HCT116 (cell line): ENCODE data around the gene ABTB2. TPM values are rescaled to one million over a fixed set of nuclear protein-coding genes. Genes with fewer than 3 reads are reported as not detected.

Experiments
- ATAC-seq: fragments of 200-7000 bp; cut with Tn5 transposase; 2 replicates; pipeline ENCODE4 v1.9.1; 2020; ENCODE audit warnings: mild to moderate bottlenecking, moderate library complexity
- BruUV-seq: library from RNA; stranded (reverse); fragments of 400-500 nt; replicated peaks from 2 replicates; lab custom pipeline; 2021; lab: Mats Ljungman, UMichigan
- CTCF ChIA-PET: fragments of 300-600 bp; sonication (Branson Sonifier 250); formaldehyde crosslinking; loops from one replicate; lab custom pipeline; 2021; ENCODE audit warnings: antibody characterized with exemption; lab: Charles Lee
- POLR2A ChIA-PET: fragments of 300-600, 350-600 bp; sonication (Branson Sonifier 250); formaldehyde crosslinking; loops from one replicate; lab custom pipeline; 2021; ENCODE audit warnings: antibody characterized with exemption; lab: Charles Lee
- RAD21 ChIA-PET, 2 experiments: fragments of 300-600 bp; sonication (Branson Sonifier 250); formaldehyde crosslinking; loops; one replicate each; lab custom pipeline; 2023; ENCODE audit warnings: low total read pairs in 2 of 2; ENCODE audit not compliant: uncharacterized antibody in 2 of 2, unreplicated experiment in 2 of 2, low non-redundant PET in 1 of 2; lab: Charles Lee
- DNase-seq: peaks from one replicate; pipeline ENCODE4 v3.0.0-alpha.2; 2010; ENCODE audit warnings: low read depth, low spot score
- H2AFZ ChIP-seq: fragments of 200-600 bp; shearing (Covaris generic), sonication (generic); 2 replicates; pipeline ENCODE4 v1.6.1; 2017; ENCODE audit warnings: low read depth, mixed run types, mixed read lengths, antibody characterized with exemption, low read length; ENCODE audit not compliant: poor library complexity, severe bottlenecking
- H3K27ac ChIP-seq: 2 replicates; pipeline ENCODE4 v1.5.1; 2012; ENCODE audit warnings: low read depth, low read length
- H3K27me3 ChIP-seq: fragments of 200-600 bp; sonication (generic); 2 replicates; pipeline ENCODE4 v1.6.1; 2016; ENCODE audit warnings: mixed run types, low read length, mixed read lengths; ENCODE audit not compliant: insufficient read depth
- H3K36me3 ChIP-seq, 2 experiments: fragments of 200-500 bp in 1 of 2; fragments of 200-600 bp in 1 of 2; sonication (Bioruptor generic) in 1 of 2; sonication (generic) in 1 of 2; 2 replicates each; pipeline versions ENCODE4 v1.5.1 to v1.6.1; 2014 to 2016; ENCODE audit warnings: low read length in 2 of 2, inconsistent platforms in 1 of 2, mixed read lengths in 1 of 2, mixed run types in 1 of 2; ENCODE audit not compliant: insufficient read depth in 2 of 2, control insufficient read depth in 1 of 2
- H3K4me1 ChIP-seq, 2 experiments: fragments of 200-600 bp in 1 of 2; sonication (generic) in 1 of 2; 2 replicates each; pipeline versions ENCODE4 v1.5.1 to v1.6.1; 2012 to 2017; ENCODE audit warnings: low read length in 2 of 2, inconsistent platforms in 1 of 2, mild to moderate bottlenecking in 1 of 2, mixed read lengths in 1 of 2, mixed run types in 1 of 2, moderate library complexity in 1 of 2; ENCODE audit not compliant: insufficient read depth in 2 of 2, control insufficient read depth in 1 of 2
- H3K4me2 ChIP-seq: fragments of 200-600 bp; sonication (generic); 2 replicates; pipeline ENCODE4 v1.6.1; 2017; ENCODE audit warnings: mixed run types, low read length, mixed read lengths
- H3K4me3 ChIP-seq, 2 experiments: fragments of 200-600 bp in 1 of 2; sonication (generic) in 1 of 2; replicated peaks in 1 of 2; 2 replicates each; pipeline ENCODE4 v1.5.1; 2011 to 2016; ENCODE audit warnings: low read length in 2 of 2, control low read depth in 1 of 2, low read depth in 1 of 2, mild to moderate bottlenecking in 1 of 2, mixed read lengths in 1 of 2, mixed run types in 1 of 2
- H3K79me2 ChIP-seq: fragments of 200-600 bp; sonication (generic); 2 replicates; pipeline ENCODE4 v1.6.1; 2017; ENCODE audit warnings: mild to moderate bottlenecking, mixed run types, low read length, moderate library complexity, mixed read lengths; ENCODE audit not compliant: insufficient read depth
- H3K9ac ChIP-seq: fragments of 200-600 bp; sonication (generic); 2 replicates; pipeline ENCODE4 v1.6.1; 2016; ENCODE audit warnings: low read length, mixed read lengths
- H3K9me2 ChIP-seq: fragments of 200-600 bp; sonication (generic), shearing (Covaris generic); 2 replicates; pipeline ENCODE4 v1.6.1; 2017; ENCODE audit warnings: mixed run types, mild to moderate bottlenecking, moderate library complexity; ENCODE audit not compliant: insufficient read depth
- H3K9me3 ChIP-seq, 2 experiments: fragments of 200-500 bp in 1 of 2; fragments of 200-600 bp in 1 of 2; sonication (Bioruptor generic) in 1 of 2; sonication (generic) in 1 of 2; 2 replicates each; pipeline ENCODE4 v1.6.1; 2014 to 2017; ENCODE audit warnings: low read length in 2 of 2, mixed read lengths in 2 of 2, inconsistent platforms in 1 of 2, low read depth in 1 of 2, mild to moderate bottlenecking in 1 of 2, mixed run types in 1 of 2, moderate library complexity in 1 of 2; ENCODE audit not compliant: control insufficient read depth in 1 of 2, insufficient read depth in 1 of 2
- H4K20me1 ChIP-seq: fragments of 200-600 bp; sonication (generic), shearing (Covaris generic); 2 replicates; pipeline ENCODE4 v1.6.1; 2017; ENCODE audit warnings: mixed run types, mild to moderate bottlenecking, moderate library complexity; ENCODE audit not compliant: insufficient read depth
- ATF3 ChIP-seq: IDR thresholded peaks from 2 replicates; pipeline ENCODE4 v1.6.1; 2012
- ELF1 ChIP-seq: IDR thresholded peaks from 2 replicates; pipeline ENCODE4 v1.6.1; 2012; ENCODE audit warnings: low read depth, borderline replicate concordance
- EZH2 ChIP-seq: fragments of 200-600 bp; sonication (generic); IDR thresholded peaks from 2 replicates; pipeline ENCODE4 v1.6.1; 2017; ENCODE audit warnings: antibody characterized with exemption, mixed run types
- EZH2phosphoT487 ChIP-seq: fragments of 200-600 bp; IDR thresholded peaks from 2 replicates; pipeline ENCODE4 v1.6.1; 2018; ENCODE audit warnings: antibody characterized with exemption, borderline replicate concordance
- FOSL1 ChIP-seq: IDR thresholded peaks from 2 replicates; pipeline ENCODE4 v1.6.1; 2012; ENCODE audit warnings: low read depth
- MAX ChIP-seq: IDR thresholded peaks from 2 replicates; pipeline ENCODE4 v1.6.1; 2012
- POLR2AphosphoS5 ChIP-seq: IDR thresholded peaks from 2 replicates; pipeline ENCODE4 v1.6.1; 2011; ENCODE audit warnings: mild to moderate bottlenecking, low read depth, low read length, moderate library complexity
- REST ChIP-seq: IDR thresholded peaks from 2 replicates; pipeline ENCODE4 v1.6.1; 2012; ENCODE audit warnings: low read depth
- SIN3A ChIP-seq: IDR thresholded peaks from 2 replicates; pipeline ENCODE4 v1.6.1; 2012; ENCODE audit warnings: low read depth
- SP1 ChIP-seq: IDR thresholded peaks from 2 replicates; pipeline ENCODE4 v1.6.1; 2012; ENCODE audit warnings: low read depth
- TCF7L2 ChIP-seq: IDR thresholded peaks from 2 replicates; pipeline ENCODE4 v1.7.0; 2011; ENCODE audit warnings: borderline replicate concordance, inconsistent platforms; ENCODE audit not compliant: insufficient read depth, insufficient read length; ENCODE audit errors: extremely low read depth
- YY1 ChIP-seq: IDR thresholded peaks from 2 replicates; pipeline ENCODE4 v1.6.1; 2011; ENCODE audit warnings: low read length, low read depth, moderate library complexity, mild to moderate bottlenecking; ENCODE audit not compliant: insufficient replicate concordance; ENCODE audit errors: extremely low read depth
- ZFX ChIP-seq: fragments of 450-650 bp; IDR thresholded peaks from 2 replicates; pipeline ENCODE4 v1.6.1; 2017
- ZNF274 ChIP-seq: fragments of 200-500 bp; sonication (Bioruptor generic); IDR thresholded peaks from 2 replicates; pipeline ENCODE4 v1.6.1; 2014; ENCODE audit warnings: mild to moderate bottlenecking, low read depth, low read length, inconsistent platforms
- intact Hi-C: fragments of 100-400 bp; cut with micrococcal nuclease; formaldehyde crosslinking; loops from 2 replicates; pipeline ENCODE4 v1.10.0; 2022
- total RNA-seq: library from RNA; stranded (reverse); gene quantifications from one replicate; pipeline ENCODE4 v1.2.1, GENCODE V29; 2021; ENCODE audit not compliant: unreplicated experiment
- TF ChIP-seq, protein P1 (sequence below): IDR thresholded peaks from 2 replicates; pipeline ENCODE4 v1.6.1; 2011; ENCODE audit warnings: mild to moderate bottlenecking, low read length, moderate library complexity; ENCODE audit not compliant: insufficient replicate concordance; ENCODE audit errors: extremely low read depth
- TF ChIP-seq, protein P2 (sequence below), 3 experiments: fragments of 200-600 bp in 1 of 3; sonication (generic) in 1 of 3; IDR thresholded peaks in 2 of 3; conservative IDR thresholded peaks in 1 of 3; 2 replicates each; pipeline ENCODE4 v1.5.1; 2012 to 2017; ENCODE audit warnings: low read depth in 2 of 3, low read length in 2 of 3, antibody characterized with exemption in 1 of 3, borderline replicate concordance in 1 of 3, control low read depth in 1 of 3, mild to moderate bottlenecking in 1 of 3, mixed read lengths in 1 of 3, mixed run types in 1 of 3, moderate library complexity in 1 of 3; ENCODE audit not compliant: insufficient read depth in 1 of 3

ABTB2 gene
- total RNA-seq, 1 experiment from 2014 or later = 6.8 TPM

- Histone ChIP-seq H3K79me2 (peaks cover 6% of the 10 kb centered on the region; the same call in 1 of the 2 replicates), H3K27ac (peak overlapping the region; percentile 22; the same call in 1 of the 2 replicates), H3K9me2 (no peaks in the 10 kb centered on the region), H3K27me3 (no peaks in the 10 kb centered on the region), H3K4me3 (peak overlapping the region; percentile 54 to 68), H3K36me3 (no peaks in the 10 kb centered on the region), H3K9ac (peak overlapping the region; percentile 69), H2AFZ (no peak overlapping the region), H4K20me1 (no peaks in the 10 kb centered on the region), H3K9me3 (no peaks in the 10 kb centered on the region), H3K4me2 (peak overlapping the region; percentile 91), H3K4me1 (peaks cover 3 to 30% of the 10 kb centered on the region in 2 experiments; a peak in 3 of 4 replicates)
- DNase-seq (no peak), ATAC-seq (no peak; the same call in 1 of the 2 replicates)
- intact Hi-C loops = loop anchor here (5.0 kb wide), 4 partner anchors 95 to 250 kb away; partner anchors contain the start of gene NAT10
- BruUV-seq = TSS peak; percentile 48
- CTCF ChIA-PET = interaction anchor here (0.9 to 4.3 kb wide), 7 partner anchors 10 to 369 kb away, joined by 3 to 93 read pairs (median 4); no protein-coding TSS in a partner anchor
- POLR2A ChIA-PET = interaction anchor here (0.9 to 2.9 kb wide), 8 partner anchors 10 to 252 kb away, joined by 3 to 22 read pairs (median 8); partner anchors contain the start of gene NAT10
- RAD21 ChIA-PET = interaction anchor here (1.0 to 4.0 kb wide), 5 partner anchors 106 to 183 kb away, joined by 3 to 33 read pairs (median 3); no protein-coding TSS in a partner anchor
- TF ChIP-seq ZFX = no peak
- no peak for TF ChIP-seq FOSL1
- no peak for TF ChIP-seq ATF3
- no peak for TF ChIP-seq EZH2
- no peak for TF ChIP-seq REST
- TF ChIP-seq ZNF274 = no peak
- TF ChIP-seq, protein P1, sequence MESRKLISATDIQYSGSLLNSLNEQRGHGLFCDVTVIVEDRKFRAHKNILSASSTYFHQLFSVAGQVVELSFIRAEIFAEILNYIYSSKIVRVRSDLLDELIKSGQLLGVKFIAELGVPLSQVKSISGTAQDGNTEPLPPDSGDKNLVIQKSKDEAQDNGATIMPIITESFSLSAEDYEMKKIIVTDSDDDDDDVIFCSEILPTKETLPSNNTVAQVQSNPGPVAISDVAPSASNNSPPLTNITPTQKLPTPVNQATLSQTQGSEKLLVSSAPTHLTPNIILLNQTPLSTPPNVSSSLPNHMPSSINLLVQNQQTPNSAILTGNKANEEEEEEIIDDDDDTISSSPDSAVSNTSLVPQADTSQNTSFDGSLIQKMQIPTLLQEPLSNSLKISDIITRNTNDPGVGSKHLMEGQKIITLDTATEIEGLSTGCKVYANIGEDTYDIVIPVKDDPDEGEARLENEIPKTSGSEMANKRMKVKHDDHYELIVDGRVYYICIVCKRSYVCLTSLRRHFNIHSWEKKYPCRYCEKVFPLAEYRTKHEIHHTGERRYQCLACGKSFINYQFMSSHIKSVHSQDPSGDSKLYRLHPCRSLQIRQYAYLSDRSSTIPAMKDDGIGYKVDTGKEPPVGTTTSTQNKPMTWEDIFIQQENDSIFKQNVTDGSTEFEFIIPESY = no peak
- no peak for TF ChIP-seq SP1
- TF ChIP-seq ELF1 = no peak
- TF ChIP-seq MAX = no peak
- no peak for TF ChIP-seq SIN3A
- no peak for TF ChIP-seq YY1
- TF ChIP-seq, protein P2, sequence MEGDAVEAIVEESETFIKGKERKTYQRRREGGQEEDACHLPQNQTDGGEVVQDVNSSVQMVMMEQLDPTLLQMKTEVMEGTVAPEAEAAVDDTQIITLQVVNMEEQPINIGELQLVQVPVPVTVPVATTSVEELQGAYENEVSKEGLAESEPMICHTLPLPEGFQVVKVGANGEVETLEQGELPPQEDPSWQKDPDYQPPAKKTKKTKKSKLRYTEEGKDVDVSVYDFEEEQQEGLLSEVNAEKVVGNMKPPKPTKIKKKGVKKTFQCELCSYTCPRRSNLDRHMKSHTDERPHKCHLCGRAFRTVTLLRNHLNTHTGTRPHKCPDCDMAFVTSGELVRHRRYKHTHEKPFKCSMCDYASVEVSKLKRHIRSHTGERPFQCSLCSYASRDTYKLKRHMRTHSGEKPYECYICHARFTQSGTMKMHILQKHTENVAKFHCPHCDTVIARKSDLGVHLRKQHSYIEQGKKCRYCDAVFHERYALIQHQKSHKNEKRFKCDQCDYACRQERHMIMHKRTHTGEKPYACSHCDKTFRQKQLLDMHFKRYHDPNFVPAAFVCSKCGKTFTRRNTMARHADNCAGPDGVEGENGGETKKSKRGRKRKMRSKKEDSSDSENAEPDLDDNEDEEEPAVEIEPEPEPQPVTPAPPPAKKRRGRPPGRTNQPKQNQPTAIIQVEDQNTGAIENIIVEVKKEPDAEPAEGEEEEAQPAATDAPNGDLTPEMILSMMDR (IDR thresholded peaks at IDR 0.05 in 2 of 3, conservative IDR thresholded peaks at IDR 0.05 in 1 of 3; ENCODE audit: borderline replicate concordance in 1 of 3, insufficient read depth in 1 of 3, low read depth in 2 of 3, low read length in 2 of 3) = no peak
- no peak for TF ChIP-seq POLR2AphosphoS5
- TF ChIP-seq TCF7L2 = no peak
- no peak for TF ChIP-seq EZH2phosphoT487
Observed at GRCh38 chr11:34356913-34357700, 703 bp downstream of the ABTB2 start.
